Liver (tissue), 9 donors: ENCODE measurements around the gene GFOD2. TPM values are rescaled to one million over a fixed set of nuclear protein-coding genes. Genes with fewer than 3 reads are reported as not detected.

ENCODE experiments used
- DNase-seq: peaks from one replicate; pipeline ENCODE4 v3.0.0-alpha.2; 2017; ENCODE audit warnings: low spot score
- H3K27ac ChIP-seq, 2 donors: one replicate each; pipeline ENCODE4 v1.7.0; 2013; ENCODE audit warnings: inconsistent platforms in 2 of 2, low read length in 2 of 2, control low read depth in 1 of 2, low read depth in 1 of 2, mild to moderate bottlenecking in 1 of 2
- H3K27me3 ChIP-seq, 4 donors: one replicate each; pipeline versions ENCODE4 v1.6.1 to v1.7.0; 2013; ENCODE audit warnings: low read length in 3 of 4, inconsistent platforms in 1 of 4, mild to moderate bottlenecking in 1 of 4, moderate library complexity in 1 of 4; ENCODE audit not compliant: control insufficient read depth in 4 of 4, insufficient read depth in 4 of 4
- H3K36me3 ChIP-seq, 4 donors: one replicate each; pipeline versions ENCODE4 v1.6.1 to v1.7.0; 2013; ENCODE audit warnings: low read length in 3 of 4, mild to moderate bottlenecking in 3 of 4, low read depth in 1 of 4, moderate library complexity in 1 of 4; ENCODE audit not compliant: control insufficient read depth in 4 of 4, insufficient read depth in 3 of 4
- H3K4me1 ChIP-seq, 4 donors: one replicate each; pipeline versions ENCODE4 v1.6.1 to v1.7.0; 2013; ENCODE audit warnings: low read length in 3 of 4, mild to moderate bottlenecking in 3 of 4, moderate library complexity in 1 of 4; ENCODE audit not compliant: control insufficient read depth in 4 of 4, insufficient read depth in 4 of 4
- H3K4me3 ChIP-seq, 3 donors: one replicate each; pipeline versions ENCODE4 v1.6.1 to v1.7.0; 2013; ENCODE audit warnings: low read length in 3 of 3, control low read depth in 1 of 3, low read depth in 1 of 3, mild to moderate bottlenecking in 1 of 3
- H3K9ac ChIP-seq, 2 donors: one replicate each; pipeline ENCODE4 v1.7.0; 2013; ENCODE audit warnings: low read length in 2 of 2, mild to moderate bottlenecking in 2 of 2, moderate library complexity in 2 of 2, control low read depth in 1 of 2, low read depth in 1 of 2
- H3K9me3 ChIP-seq, 4 donors: one replicate each; pipeline versions ENCODE4 v1.6.1 to v1.7.0; 2013; ENCODE audit warnings: low read length in 3 of 4; ENCODE audit not compliant: control insufficient read depth in 4 of 4
- CTCF ChIP-seq: fragments of 150-350 bp; IDR thresholded peaks from 2 replicates; pipeline ENCODE4 v1.5.1; 2017; ENCODE audit warnings: improper control_type of control experiment, low read depth, low read length; ENCODE audit not compliant: missing input control
- EGR1 ChIP-seq, 2 donors: IDR thresholded peaks; 2 replicates each; pipeline ENCODE4 v1.6.1; 2016 to 2018; ENCODE audit warnings: antibody characterized with exemption in 2 of 2, low read depth in 2 of 2
- FOXA1 ChIP-seq: IDR thresholded peaks from 2 replicates; pipeline ENCODE4 v1.6.1; 2016; ENCODE audit warnings: antibody characterized with exemption
- FOXA2 ChIP-seq: IDR thresholded peaks from 2 replicates; pipeline ENCODE4 v1.6.1; 2016; ENCODE audit warnings: antibody characterized with exemption
- GABPA ChIP-seq, 2 donors: IDR thresholded peaks in 1 of 2; conservative IDR thresholded peaks in 1 of 2; 2 replicates each; pipeline ENCODE4 v1.6.1; 2016; ENCODE audit warnings: antibody characterized with exemption in 2 of 2, mild to moderate bottlenecking in 1 of 2, moderate library complexity in 1 of 2
- HNF4A ChIP-seq, 2 donors: conservative IDR thresholded peaks; 2 replicates each; pipeline ENCODE4 v1.6.1; 2016; ENCODE audit warnings: antibody characterized with exemption in 2 of 2, mild to moderate bottlenecking in 2 of 2
- HNF4G ChIP-seq: IDR thresholded peaks from 2 replicates; pipeline ENCODE4 v1.6.1; 2016; ENCODE audit warnings: antibody characterized with exemption
- JUND ChIP-seq, 2 donors: IDR thresholded peaks; 2 replicates each; pipeline ENCODE4 v1.6.1; 2016; ENCODE audit warnings: antibody characterized with exemption in 2 of 2
- NR2F2 ChIP-seq: IDR thresholded peaks from 2 replicates; pipeline ENCODE4 v1.6.1; 2016; ENCODE audit warnings: antibody characterized with exemption
- RAD21 ChIP-seq, 2 donors: IDR thresholded peaks; 2 replicates each; pipeline ENCODE4 v1.6.1; 2016; ENCODE audit warnings: antibody characterized with exemption in 2 of 2, mild to moderate bottlenecking in 2 of 2
- REST ChIP-seq: IDR thresholded peaks from 2 replicates; pipeline ENCODE4 v1.6.1; 2016; ENCODE audit warnings: antibody characterized with exemption, mild to moderate bottlenecking
- RXRA ChIP-seq, 2 donors: IDR thresholded peaks; 2 replicates each; pipeline ENCODE4 v1.6.1; 2017 to 2018; ENCODE audit warnings: antibody characterized with exemption in 2 of 2, mild to moderate bottlenecking in 1 of 2
- SP1 ChIP-seq: IDR thresholded peaks from 2 replicates; pipeline ENCODE4 v1.6.1; 2018; ENCODE audit warnings: antibody characterized with exemption, mild to moderate bottlenecking
- TAF1 ChIP-seq: conservative IDR thresholded peaks from 2 replicates; pipeline ENCODE4 v1.6.1; 2016; ENCODE audit warnings: antibody characterized with exemption, mild to moderate bottlenecking
- YY1 ChIP-seq: IDR thresholded peaks from 2 replicates; pipeline ENCODE4 v1.6.1; 2016; ENCODE audit warnings: antibody characterized with exemption, mild to moderate bottlenecking
- ZBTB33 ChIP-seq: IDR thresholded peaks from 2 replicates; pipeline ENCODE4 v1.6.1; 2016; ENCODE audit warnings: antibody characterized with exemption
- WGBS: extraction: QIAGEN DNeasy Blood & Tissue Kit; methylation state at CpG from one replicate; pipeline ENCODE4 v1.1.7; 2013; 5-methylcytosine and 5-hydroxymethylcytosine counted together
- polyA plus RNA-seq, 2 donors: library from polyadenylated mRNA; stranded (reverse) in 1 of 2; unstranded in 1 of 2; fragments of 200-250 nt in 1 of 2; fragments of >200 nt in 1 of 2; fragmentation: Nextera tagmentation in 1 of 2; extraction: Ambion mirVana in 1 of 2; gene quantifications; one replicate each; pipeline versions ENCODE4 v1.2.1 to v1.2.3, GENCODE V29; 2013 to 2015
- total RNA-seq, 2 donors: library from RNA; depleted of rRNA; stranded (reverse); fragments of >200 nt; gene quantifications; one replicate each; pipeline ENCODE4 v1.2.3, GENCODE V29; 2014
- TF ChIP-seq, protein P1 (sequence below): IDR thresholded peaks from 2 replicates; pipeline ENCODE4 v1.6.1; 2016; ENCODE audit warnings: antibody characterized with exemption
- TF ChIP-seq, protein P2 (sequence below): IDR thresholded peaks from 2 replicates; pipeline ENCODE4 v1.6.1; 2016; ENCODE audit warnings: antibody characterized with exemption
- donor health status: healthy.
- donor health status: healthy.
- donor health status: healthy.
- donor health status: healthy.
- donor health status: healthy.

Gene GFOD2
- total and polyA plus RNA-seq, 4 donors: 12.7 to 48.8 (median 28.9) TPM

GRCh38 chr16:67740391-67740790, 21.3 kb upstream of the GFOD2 start (continued):
- no peak for TF ChIP-seq ZBTB33
- TF ChIP-seq YY1: no peak
- no peak for TF ChIP-seq HNF4A (conservative IDR thresholded peaks at IDR 0.05)
- no peak for TF ChIP-seq RXRA (IDR thresholded peaks at IDR 0.05)
- TF ChIP-seq FOXA1: no peak
- TF ChIP-seq, protein P1, sequence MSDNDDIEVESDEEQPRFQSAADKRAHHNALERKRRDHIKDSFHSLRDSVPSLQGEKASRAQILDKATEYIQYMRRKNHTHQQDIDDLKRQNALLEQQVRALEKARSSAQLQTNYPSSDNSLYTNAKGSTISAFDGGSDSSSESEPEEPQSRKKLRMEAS: no peak
- no peak for TF ChIP-seq HNF4G
- no peak for TF ChIP-seq TAF1

GRCh38 chr16:67736858-67737257, 17.7 kb upstream of the GFOD2 start:
- no peak for TF ChIP-seq FOXA2
- TF ChIP-seq CTCF: no peak
- Histone ChIP-seq H3K4me3 (no peak overlapping the region), H3K27me3 (no peaks in the 10 kb centered on the region), H3K9me3 (no peaks in the 10 kb centered on the region), H3K27ac (no peak overlapping the region), H3K4me1 (peaks cover 0 to 21% (median 10%) of the 10 kb centered on the region in 4 donors), H3K9ac (no peak overlapping the region), H3K36me3 (peaks cover 8 to 28% (median 17%) of the 10 kb centered on the region in 4 donors)
- 91% methylated on average over 4 of the region's 4 CpGs for WGBS
- no peak for DNase-seq

DNA sequence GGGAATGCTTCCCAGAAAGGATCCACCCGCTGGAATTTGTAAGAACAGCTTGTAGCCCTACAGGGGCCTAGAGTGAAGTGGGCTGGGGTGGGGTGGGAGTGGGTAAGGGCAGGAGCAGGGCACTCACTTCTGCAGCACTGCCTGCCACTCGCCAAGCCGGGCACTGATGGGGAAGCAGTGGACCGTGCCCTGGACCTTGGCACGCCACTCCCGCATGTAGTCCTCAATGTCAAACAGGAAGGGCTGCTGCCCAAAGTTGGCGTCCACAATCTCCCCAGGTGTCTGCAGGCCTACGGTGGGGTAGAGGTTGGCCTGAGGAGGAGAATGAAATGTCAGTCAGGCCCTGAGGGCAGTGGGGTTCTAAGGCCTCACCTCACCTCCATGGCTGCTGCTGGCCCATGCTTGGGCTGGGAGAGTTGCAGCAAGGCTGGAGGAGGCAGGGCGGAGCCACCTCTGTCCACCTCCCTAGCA, 15.7 kb upstream of the GFOD2 start:
- DNase-seq: no peak
- no peak for TF ChIP-seq JUND (IDR thresholded peaks at IDR 0.05)
- TF ChIP-seq RAD21 (IDR thresholded peaks at IDR 0.05): no peak
- no peak for TF ChIP-seq TAF1
- TF ChIP-seq HNF4A (conservative IDR thresholded peaks at IDR 0.05): peak; percentile 84 to 87
- peak; percentile 25 for TF ChIP-seq SP1
- TF ChIP-seq, protein P2, sequence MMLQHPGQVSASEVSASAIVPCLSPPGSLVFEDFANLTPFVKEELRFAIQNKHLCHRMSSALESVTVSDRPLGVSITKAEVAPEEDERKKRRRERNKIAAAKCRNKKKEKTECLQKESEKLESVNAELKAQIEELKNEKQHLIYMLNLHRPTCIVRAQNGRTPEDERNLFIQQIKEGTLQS: no peak
- TF ChIP-seq FOXA1: no peak
- no peak for TF ChIP-seq REST
- TF ChIP-seq GABPA (IDR thresholded peaks at IDR 0.05 in 1 of 2, conservative IDR thresholded peaks at IDR 0.05 in 1 of 2): no peak
- TF ChIP-seq RXRA (IDR thresholded peaks at IDR 0.05): peak; percentile 56 to 64
- no peak for TF ChIP-seq EGR1 (IDR thresholded peaks at IDR 0.05; ENCODE audit: low read depth in 2 of 2)
- no peak for TF ChIP-seq NR2F2
- TF ChIP-seq CTCF: no peak
- TF ChIP-seq, protein P1: no peak
- TF ChIP-seq YY1: no peak
- no peak for TF ChIP-seq FOXA2

More for the DNA sequence above, 15.7 kb upstream of the GFOD2 start:
- Histone ChIP-seq H3K27ac (peak overlapping the region; percentile 37 to 59), H3K36me3 (peaks cover 13 to 34% (median 24%) of the 10 kb centered on the region in 4 donors), H3K27me3 (no peaks in the 10 kb centered on the region), H3K4me1 (peaks cover 0 to 25% (median 10%) of the 10 kb centered on the region in 4 donors), H3K9me3 (no peaks in the 10 kb centered on the region), H3K4me3 (no peak overlapping the region), H3K9ac (no peak overlapping the region)
- 41% methylated on average over 9 of the region's 9 CpGs for WGBS
